Astrocyte (in vitro differentiated cells and primary cell): Measurements from ENCODE around the gene KLK10. TPM values are rescaled to one million over a fixed set of nuclear protein-coding genes. Genes with fewer than 3 reads are reported as not detected.

Source experiments
- DNase-seq: peaks from one replicate; pipeline ENCODE4 v3.0.0-alpha.2; 2010; ENCODE audit warnings: low read depth
- FAIRE-seq: peaks from 2 replicates; lab custom pipeline; 2011; peaks lifted over from hg19 to GRCh38; lab: Jason Lieb, UNC
- H2AFZ ChIP-seq: 2 replicates; pipeline ENCODE4 v1.6.0; 2012; ENCODE audit warnings: low read depth, low read length, inconsistent platforms
- H3K27ac ChIP-seq: 2 replicates; pipeline ENCODE4 v1.5.1; 2011; ENCODE audit warnings: low read depth, low read length, inconsistent platforms
- H3K27me3 ChIP-seq: 2 replicates; pipeline ENCODE4 v1.6.0; 2011; ENCODE audit warnings: low read length, inconsistent platforms; ENCODE audit not compliant: insufficient read depth
- H3K36me3 ChIP-seq: 2 replicates; pipeline ENCODE4 v1.5.1; 2011; ENCODE audit warnings: low read length, inconsistent platforms; ENCODE audit not compliant: insufficient read depth
- H3K4me1 ChIP-seq: 2 replicates; pipeline ENCODE4 v1.5.1; 2011; ENCODE audit warnings: low read length, inconsistent platforms; ENCODE audit not compliant: insufficient read depth
- H3K4me2 ChIP-seq: 2 replicates; pipeline ENCODE4 v1.6.0; 2012; ENCODE audit warnings: low read length, inconsistent platforms
- H3K4me3 ChIP-seq: 2 replicates; pipeline ENCODE4 v1.5.1; 2011; ENCODE audit warnings: low read depth, mild to moderate bottlenecking, low read length, inconsistent platforms; ENCODE audit not compliant: insufficient read depth
- H3K79me2 ChIP-seq: 2 replicates; pipeline ENCODE4 v1.6.0; 2012; ENCODE audit warnings: mild to moderate bottlenecking, low read length, inconsistent platforms; ENCODE audit not compliant: insufficient read depth
- H3K9ac ChIP-seq: 2 replicates; pipeline ENCODE4 v1.6.0; 2012; ENCODE audit warnings: mild to moderate bottlenecking, low read length, inconsistent platforms
- H3K9me3 ChIP-seq: 2 replicates; pipeline ENCODE4 v1.5.1; 2012; ENCODE audit warnings: low read depth, mild to moderate bottlenecking, low read length, inconsistent platforms; ENCODE audit not compliant: insufficient read depth
- H4K20me1 ChIP-seq: 2 replicates; pipeline ENCODE4 v1.6.0; 2012; ENCODE audit warnings: low read length, inconsistent platforms; ENCODE audit not compliant: insufficient read depth
- H3K27ac Mint-ChIP-seq: one replicate; pipeline ENCODE4 v1.8.0; 2021; ENCODE audit warnings: mild to moderate bottlenecking, mixed read lengths; ENCODE audit not compliant: unreplicated experiment
- H3K27me3 Mint-ChIP-seq: one replicate; pipeline ENCODE4 v1.8.0; 2021; ENCODE audit warnings: low read depth, mixed read lengths; ENCODE audit not compliant: unreplicated experiment
- H3K36me3 Mint-ChIP-seq: one replicate; pipeline ENCODE4 v1.8.0; 2021; ENCODE audit warnings: low read depth, mixed read lengths; ENCODE audit not compliant: unreplicated experiment
- H3K4me1 Mint-ChIP-seq: one replicate; pipeline ENCODE4 v1.8.0; 2021; ENCODE audit warnings: low read depth, mixed read lengths; ENCODE audit not compliant: unreplicated experiment
- H3K4me3 Mint-ChIP-seq: one replicate; pipeline ENCODE4 v1.8.0; 2021; ENCODE audit warnings: mild to moderate bottlenecking, moderate library complexity, mixed read lengths; ENCODE audit not compliant: unreplicated experiment
- H3K9me3 Mint-ChIP-seq: one replicate; pipeline ENCODE4 v1.8.0; 2021; ENCODE audit warnings: mild to moderate bottlenecking, mixed read lengths; ENCODE audit not compliant: unreplicated experiment
- CTCF ChIP-seq: IDR thresholded peaks from 2 replicates; pipeline ENCODE4 v1.5.1; 2011; ENCODE audit warnings: low read depth, mild to moderate bottlenecking, inconsistent platforms, low read length, moderate library complexity; ENCODE audit not compliant: insufficient read depth
- EZH2 ChIP-seq: IDR thresholded peaks from 2 replicates; pipeline ENCODE4 v1.6.1; 2012; ENCODE audit warnings: mild to moderate bottlenecking, low read length, inconsistent platforms; ENCODE audit not compliant: insufficient read depth
- total RNA-seq: library from RNA; stranded (reverse); gene quantifications from 2 replicates; pipeline ENCODE4 v1.2.1, GENCODE V29; 2021

KLK10 gene
- total RNA-seq, 1 donor from 2014 or later: 0.30 TPM

GRCh38 chr19:51012661-51013190 lies 6.8 kb downstream of the KLK10 start:
- Mint-ChIP-seq H3K27me3 (peaks cover 57% of the 10 kb centered on the region), H3K27ac (no peak overlapping the region), H3K4me3 (no peak overlapping the region), H3K36me3 (no peaks in the 10 kb centered on the region), H3K4me1 (peaks cover 3% of the 10 kb centered on the region), H3K9me3 (peaks cover 9% of the 10 kb centered on the region)
- Histone ChIP-seq H4K20me1 (no peaks in the 10 kb centered on the region), H3K9me3 (no peaks in the 10 kb centered on the region), H3K4me2 (no peak overlapping the region), H2AFZ (no peak overlapping the region), H3K27ac (no peak overlapping the region), H3K4me3 (no peak overlapping the region), H3K4me1 (no peaks in the 10 kb centered on the region), H3K36me3 (no peaks in the 10 kb centered on the region), H3K79me2 (no peaks in the 10 kb centered on the region), H3K27me3 (peaks cover 5% of the 10 kb centered on the region), H3K9ac (no peak overlapping the region)
- FAIRE-seq (no peak), DNase-seq (no peak)
- TF ChIP-seq CTCF: no peak
- TF ChIP-seq EZH2: no peak

- no peaks in the 10 kb centered on the region for H3K36me3 Mint-ChIP-seq
- Histone ChIP-seq H3K9me3 (peaks cover 2% of the 10 kb centered on the region), H3K36me3 (no peaks in the 10 kb centered on the region), H3K27ac (no peak overlapping the region), H3K9ac (no peak overlapping the region), H3K27me3 (no peaks in the 10 kb centered on the region), H3K4me1 (no peaks in the 10 kb centered on the region), H4K20me1 (no peaks in the 10 kb centered on the region), H3K4me3 (no peak overlapping the region), H3K79me2 (no peaks in the 10 kb centered on the region), H3K4me2 (no peak overlapping the region), H2AFZ (no peak overlapping the region)
- no peak overlapping the region for H3K27ac Mint-ChIP-seq
- H3K9me3 Mint-ChIP-seq: peaks cover 7% of the 10 kb centered on the region
- H3K27me3 Mint-ChIP-seq: peaks cover 54% of the 10 kb centered on the region
- no peak for DNase-seq
- FAIRE-seq: no peak
- TF ChIP-seq EZH2: no peak
- TF ChIP-seq CTCF: no peak
- H3K4me3 Mint-ChIP-seq: no peak overlapping the region
- peaks cover 3% of the 10 kb centered on the region for H3K4me1 Mint-ChIP-seq
Observed at GRCh38 chr19:51010066-51010795, 9.3 kb downstream of the KLK10 start.
